Neural cell (in vitro differentiated cells): ENCODE data around the gene SPSB4. TPM values are rescaled to one million over a fixed set of nuclear protein-coding genes. Genes with fewer than 3 reads are reported as not detected.

ENCODE experiments used
- H2AFZ ChIP-seq: fragments of 200-600, 300-800 bp; sonication (generic), shearing (Covaris generic); 2 replicates; pipeline ENCODE4 v1.6.0; 2014; ENCODE audit warnings: low read depth, mild to moderate bottlenecking, antibody characterized with exemption, low read length, moderate library complexity
- H3F3A ChIP-seq: fragments of 200-600 bp; shearing (Covaris generic); 2 replicates; pipeline ENCODE4 v1.6.1; 2016; ENCODE audit warnings: mild to moderate bottlenecking, moderate library complexity, mixed read lengths, antibody characterized with exemption, low read length; ENCODE audit not compliant: insufficient read depth, poor library complexity, severe bottlenecking
- H3K27ac ChIP-seq: fragments of 200-600, 300-800 bp; sonication (generic), shearing (Covaris generic); 2 replicates; pipeline ENCODE4 v1.5.1; 2014; ENCODE audit warnings: mild to moderate bottlenecking, low read length, moderate library complexity
- H3K27me3 ChIP-seq: fragments of 300-800, 200-600 bp; sonication (generic), shearing (Covaris generic); 2 replicates; pipeline ENCODE4 v1.6.0; 2014; ENCODE audit warnings: mild to moderate bottlenecking, low read depth, low read length, moderate library complexity; ENCODE audit not compliant: insufficient read depth
- H3K36me3 ChIP-seq: fragments of 300-800, 200-600 bp; sonication (generic), shearing (Covaris generic); 2 replicates; pipeline ENCODE4 v1.5.1; 2014; ENCODE audit warnings: mild to moderate bottlenecking, antibody characterized with exemption, low read length, moderate library complexity; ENCODE audit not compliant: insufficient read depth
- H3K4me2 ChIP-seq: fragments of 300-800, 200-600 bp; sonication (generic), shearing (Covaris generic); 2 replicates; pipeline ENCODE4 v1.6.0; 2014; ENCODE audit warnings: mild to moderate bottlenecking, low read length
- H3K4me3 ChIP-seq: fragments of 300-800, 200-600 bp; sonication (generic), shearing (Covaris generic); 2 replicates; pipeline ENCODE4 v1.5.1; 2014; ENCODE audit warnings: mild to moderate bottlenecking, low read length, moderate library complexity
- H3K79me2 ChIP-seq: fragments of 200-600 bp; shearing (Covaris generic); replicated peaks from 2 replicates; pipeline ENCODE4 v1.6.0; 2014; ENCODE audit warnings: mild to moderate bottlenecking, low read length, moderate library complexity; ENCODE audit not compliant: insufficient read depth
- H3K9ac ChIP-seq: fragments of 300-800, 200-600 bp; sonication (generic), shearing (Covaris generic); 2 replicates; pipeline ENCODE4 v1.6.1; 2016; ENCODE audit warnings: mild to moderate bottlenecking, low read length, mixed read lengths
- H3K9me2 ChIP-seq: fragments of 200-600 bp; shearing (Covaris generic); 2 replicates; pipeline ENCODE4 v1.6.1; 2016; ENCODE audit warnings: mild to moderate bottlenecking, low read length, mixed read lengths; ENCODE audit not compliant: insufficient read depth
- H3K9me3 ChIP-seq: fragments of 200-600, 300-800 bp; sonication (generic), shearing (Covaris generic); 2 replicates; pipeline ENCODE4 v1.6.1; 2016; ENCODE audit warnings: mild to moderate bottlenecking, mixed run types, low read length, moderate library complexity, mixed read lengths
- H4K20me1 ChIP-seq: fragments of 200-600 bp; shearing (Covaris generic); 2 replicates; pipeline ENCODE4 v1.6.1; 2016; ENCODE audit warnings: mild to moderate bottlenecking, mixed run types; ENCODE audit not compliant: insufficient read depth
- EP300 ChIP-seq: fragments of 450-650 bp; conservative IDR thresholded peaks from 2 replicates; pipeline ENCODE4 v1.6.1; 2014; ENCODE audit warnings: antibody characterized with exemption, mild to moderate bottlenecking, moderate library complexity; ENCODE audit not compliant: poor library complexity, severe bottlenecking
- EZH2 ChIP-seq: fragments of 200-600, 300-800 bp; shearing (Covaris generic), sonication (generic); IDR thresholded peaks from 2 replicates; pipeline ENCODE4 v1.6.1; 2014; ENCODE audit warnings: antibody characterized with exemption, low read length, borderline replicate concordance, mild to moderate bottlenecking; ENCODE audit not compliant: insufficient read depth, poor library complexity, severe bottlenecking
- MXI1 ChIP-seq: fragments of 450-650 bp; conservative IDR thresholded peaks from 2 replicates; pipeline ENCODE4 v1.6.1; 2014; ENCODE audit warnings: antibody characterized with exemption, mild to moderate bottlenecking; ENCODE audit not compliant: poor library complexity, severe bottlenecking
- POLR2AphosphoS5 ChIP-seq: IDR thresholded peaks from 2 replicates; pipeline ENCODE4 v1.6.1; 2012
- RAD21 ChIP-seq: fragments of 450-650 bp; conservative IDR thresholded peaks from 2 replicates; pipeline ENCODE4 v1.6.1; 2014; ENCODE audit warnings: antibody characterized with exemption, mild to moderate bottlenecking, moderate library complexity
- SMC3 ChIP-seq: fragments of 450-650 bp; conservative IDR thresholded peaks from 2 replicates; pipeline ENCODE4 v1.6.1; 2014; ENCODE audit warnings: antibody characterized with exemption, mild to moderate bottlenecking, moderate library complexity; ENCODE audit not compliant: poor library complexity
- TAF1 ChIP-seq: IDR thresholded peaks from 2 replicates; pipeline ENCODE4 v1.6.1; 2012; ENCODE audit warnings: low read depth
- polyA plus RNA-seq: library from polyadenylated mRNA; depleted of rRNA; stranded (reverse); fragments of >200 nt; gene quantifications from 2 replicates; pipeline ENCODE4 v1.2.3, GENCODE V29; 2014
- TF ChIP-seq, protein P1 (sequence below): fragments of 450-650 bp; IDR thresholded peaks from 2 replicates; pipeline ENCODE4 v1.5.1; 2014; ENCODE audit warnings: antibody characterized with exemption, mild to moderate bottlenecking, moderate library complexity; ENCODE audit not compliant: poor library complexity, severe bottlenecking
- TF ChIP-seq, protein P2 (sequence below): IDR thresholded peaks from 2 replicates; pipeline ENCODE4 v1.6.1; 2012; ENCODE audit warnings: borderline replicate concordance

The SPSB4 gene
- polyA plus RNA-seq, 1 donor from 2014 or later = 6.1 TPM

DNA sequence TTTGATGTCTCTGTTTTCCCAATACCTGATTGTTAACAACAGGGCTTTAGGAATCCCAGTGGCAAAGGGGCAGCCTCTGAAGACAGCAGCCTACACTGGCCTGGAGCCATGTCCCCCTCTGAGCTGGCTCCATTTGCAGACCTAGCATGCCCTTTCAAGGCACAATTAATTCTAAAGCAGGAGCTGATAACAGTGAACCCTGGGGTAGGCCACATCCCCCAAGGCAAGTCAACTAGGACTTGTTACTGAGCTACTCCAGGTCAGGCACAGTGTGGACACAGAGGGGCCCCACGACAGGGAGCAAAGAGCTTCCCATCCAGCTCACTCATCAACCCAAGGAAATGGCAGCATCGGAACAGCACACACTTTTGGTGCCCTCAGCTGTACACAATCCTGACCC is 51.9 kb downstream of the SPSB4 start:
- no peaks in the 10 kb centered on the region for H3K36me3 ChIP-seq
- no peaks in the 10 kb centered on the region for H3K9me3 ChIP-seq
- H3K79me2 ChIP-seq = peaks cover 3% of the 10 kb centered on the region
- no peaks in the 10 kb centered on the region for H3K27me3 ChIP-seq
- H3F3A ChIP-seq = no peaks in the 10 kb centered on the region
- H2AFZ ChIP-seq = no peak overlapping the region
- H3K9me2 ChIP-seq = no peaks in the 10 kb centered on the region
- no peak overlapping the region for H3K27ac ChIP-seq
- H3K9ac ChIP-seq = no peak overlapping the region
- no peaks in the 10 kb centered on the region for H4K20me1 ChIP-seq
- no peak overlapping the region for H3K4me2 ChIP-seq
- TF ChIP-seq POLR2AphosphoS5 = no peak
- TF ChIP-seq MXI1 = no peak
- TF ChIP-seq RAD21 = no peak
- no peak for TF ChIP-seq SMC3
- no peak for TF ChIP-seq EZH2
- no peak for TF ChIP-seq TAF1
- no peak for TF ChIP-seq EP300
- TF ChIP-seq, protein P1, sequence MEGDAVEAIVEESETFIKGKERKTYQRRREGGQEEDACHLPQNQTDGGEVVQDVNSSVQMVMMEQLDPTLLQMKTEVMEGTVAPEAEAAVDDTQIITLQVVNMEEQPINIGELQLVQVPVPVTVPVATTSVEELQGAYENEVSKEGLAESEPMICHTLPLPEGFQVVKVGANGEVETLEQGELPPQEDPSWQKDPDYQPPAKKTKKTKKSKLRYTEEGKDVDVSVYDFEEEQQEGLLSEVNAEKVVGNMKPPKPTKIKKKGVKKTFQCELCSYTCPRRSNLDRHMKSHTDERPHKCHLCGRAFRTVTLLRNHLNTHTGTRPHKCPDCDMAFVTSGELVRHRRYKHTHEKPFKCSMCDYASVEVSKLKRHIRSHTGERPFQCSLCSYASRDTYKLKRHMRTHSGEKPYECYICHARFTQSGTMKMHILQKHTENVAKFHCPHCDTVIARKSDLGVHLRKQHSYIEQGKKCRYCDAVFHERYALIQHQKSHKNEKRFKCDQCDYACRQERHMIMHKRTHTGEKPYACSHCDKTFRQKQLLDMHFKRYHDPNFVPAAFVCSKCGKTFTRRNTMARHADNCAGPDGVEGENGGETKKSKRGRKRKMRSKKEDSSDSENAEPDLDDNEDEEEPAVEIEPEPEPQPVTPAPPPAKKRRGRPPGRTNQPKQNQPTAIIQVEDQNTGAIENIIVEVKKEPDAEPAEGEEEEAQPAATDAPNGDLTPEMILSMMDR = no peak
- TF ChIP-seq, protein P2, sequence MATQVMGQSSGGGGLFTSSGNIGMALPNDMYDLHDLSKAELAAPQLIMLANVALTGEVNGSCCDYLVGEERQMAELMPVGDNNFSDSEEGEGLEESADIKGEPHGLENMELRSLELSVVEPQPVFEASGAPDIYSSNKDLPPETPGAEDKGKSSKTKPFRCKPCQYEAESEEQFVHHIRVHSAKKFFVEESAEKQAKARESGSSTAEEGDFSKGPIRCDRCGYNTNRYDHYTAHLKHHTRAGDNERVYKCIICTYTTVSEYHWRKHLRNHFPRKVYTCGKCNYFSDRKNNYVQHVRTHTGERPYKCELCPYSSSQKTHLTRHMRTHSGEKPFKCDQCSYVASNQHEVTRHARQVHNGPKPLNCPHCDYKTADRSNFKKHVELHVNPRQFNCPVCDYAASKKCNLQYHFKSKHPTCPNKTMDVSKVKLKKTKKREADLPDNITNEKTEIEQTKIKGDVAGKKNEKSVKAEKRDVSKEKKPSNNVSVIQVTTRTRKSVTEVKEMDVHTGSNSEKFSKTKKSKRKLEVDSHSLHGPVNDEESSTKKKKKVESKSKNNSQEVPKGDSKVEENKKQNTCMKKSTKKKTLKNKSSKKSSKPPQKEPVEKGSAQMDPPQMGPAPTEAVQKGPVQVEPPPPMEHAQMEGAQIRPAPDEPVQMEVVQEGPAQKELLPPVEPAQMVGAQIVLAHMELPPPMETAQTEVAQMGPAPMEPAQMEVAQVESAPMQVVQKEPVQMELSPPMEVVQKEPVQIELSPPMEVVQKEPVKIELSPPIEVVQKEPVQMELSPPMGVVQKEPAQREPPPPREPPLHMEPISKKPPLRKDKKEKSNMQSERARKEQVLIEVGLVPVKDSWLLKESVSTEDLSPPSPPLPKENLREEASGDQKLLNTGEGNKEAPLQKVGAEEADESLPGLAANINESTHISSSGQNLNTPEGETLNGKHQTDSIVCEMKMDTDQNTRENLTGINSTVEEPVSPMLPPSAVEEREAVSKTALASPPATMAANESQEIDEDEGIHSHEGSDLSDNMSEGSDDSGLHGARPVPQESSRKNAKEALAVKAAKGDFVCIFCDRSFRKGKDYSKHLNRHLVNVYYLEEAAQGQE = no peak
- no peak overlapping the region for H3K4me3 ChIP-seq

DNA sequence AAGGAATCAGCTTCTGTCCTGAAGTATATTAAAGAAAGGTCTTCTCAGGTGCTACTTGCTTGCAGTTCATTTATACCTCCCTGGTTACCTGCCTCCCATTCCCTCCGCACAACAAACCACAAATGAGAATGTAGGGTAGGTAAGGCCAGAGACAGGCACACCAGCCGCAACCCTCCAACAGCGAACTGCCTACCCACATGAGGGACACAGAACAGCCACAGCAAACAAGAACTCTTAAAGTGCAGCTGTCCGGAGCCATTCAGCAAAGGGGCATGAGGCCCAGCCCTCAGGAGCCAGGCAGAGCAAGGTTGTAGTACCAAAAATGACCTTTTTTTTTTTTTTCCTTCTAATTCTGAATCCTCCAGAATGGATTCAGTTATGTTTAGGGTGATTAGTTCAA is 52.4 kb downstream of the SPSB4 start:
- H3K9me3 ChIP-seq = no peaks in the 10 kb centered on the region
- no peak overlapping the region for H3K9ac ChIP-seq
- H3F3A ChIP-seq = no peaks in the 10 kb centered on the region
- no peaks in the 10 kb centered on the region for H3K36me3 ChIP-seq
- no peak overlapping the region for H2AFZ ChIP-seq
- no peak for TF ChIP-seq MXI1
- TF ChIP-seq EZH2 = no peak
- no peak for TF ChIP-seq TAF1
- TF ChIP-seq RAD21 = no peak
- TF ChIP-seq POLR2AphosphoS5 = no peak
- H3K4me3 ChIP-seq = no peak overlapping the region
- no peaks in the 10 kb centered on the region for H3K27me3 ChIP-seq
- no peaks in the 10 kb centered on the region for H4K20me1 ChIP-seq
- no peak overlapping the region for H3K4me2 ChIP-seq
- H3K79me2 ChIP-seq = peaks cover 3% of the 10 kb centered on the region
- no peaks in the 10 kb centered on the region for H3K9me2 ChIP-seq
- H3K27ac ChIP-seq = no peak overlapping the region
